ENCODE results near the gene SYCE3.

Gene SYCE3

GRCh38 chr22:50562523-50563412, at the start of gene SYCE3:
Gene SYCE3, minus strand, starts transcription at chr22:50562919. Its CDS starts 6,514 bp downstream, at chr22:50556405.
- peak within 1 kb of the TSS; percentile 60 for H3K4me3 ChIP-seq (replicated peaks; ENCODE audit: low read depth, low read length)
- TF ChIP-seq CTCF (IDR thresholded peaks at IDR 0.05; ENCODE audit: low read length, missing control alignments) = peak; percentile 54
- peak; percentile 86 for DNase-seq (ENCODE audit: low read depth)

- no peak for DNase-seq (ENCODE audit: low read depth)
- H3K4me3 ChIP-seq (replicated peaks; ENCODE audit: low read depth, low read length) = no peak overlapping the region
- no peak for TF ChIP-seq CTCF (IDR thresholded peaks at IDR 0.05; ENCODE audit: low read length, missing control alignments)
Observed at GRCh38 chr22:50612168-50612527, 49.4 kb upstream of the SYCE3 start.

GRCh38 chr22:50611341-50612060, 48.8 kb upstream of the SYCE3 start:
- H3K4me3 ChIP-seq (replicated peaks; ENCODE audit: low read depth, low read length) = no peak overlapping the region
- no peak for DNase-seq (ENCODE audit: low read depth)
- TF ChIP-seq CTCF (IDR thresholded peaks at IDR 0.05; ENCODE audit: low read length, missing control alignments) = no peak

GRCh38 chr22:50610581-50610980, 47.9 kb upstream of the SYCE3 start:
- H3K4me3 ChIP-seq (replicated peaks; ENCODE audit: low read depth, low read length) = no peak overlapping the region
- DNase-seq (ENCODE audit: low read depth) = no peak
- TF ChIP-seq CTCF (IDR thresholded peaks at IDR 0.05; ENCODE audit: low read length, missing control alignments) = no peak

GRCh38 chr22:50610041-50610451, 47.3 kb upstream of the SYCE3 start:
- TF ChIP-seq CTCF (IDR thresholded peaks at IDR 0.05; ENCODE audit: low read length, missing control alignments) = no peak
- H3K4me3 ChIP-seq (replicated peaks; ENCODE audit: low read depth, low read length) = no peak overlapping the region
- DNase-seq (ENCODE audit: low read depth) = no peak

GRCh38 chr22:50609599-50609998, 46.9 kb upstream of the SYCE3 start:
- no peak for DNase-seq (ENCODE audit: low read depth)
- TF ChIP-seq CTCF (IDR thresholded peaks at IDR 0.05; ENCODE audit: low read length, missing control alignments) = no peak
- H3K4me3 ChIP-seq (replicated peaks; ENCODE audit: low read depth, low read length) = no peak overlapping the region

Data from fibroblast of pulmonary artery (primary cell).